Vagina (tissue), 2 donors: Measurements from ENCODE around the gene GRK1.

Experiments used
- CTCF ChIP-seq, 3 experiments: fragments of 450-650 bp in 2 of 3; fragments of 200-600 bp in 1 of 3; sonication (generic) in 1 of 3; IDR thresholded peaks; one replicate each; pipeline ENCODE4 v1.5.1; 2017 to 2019; ENCODE audit warnings: antibody characterized with exemption in 3 of 3, mild to moderate bottlenecking in 2 of 3, moderate library complexity in 2 of 3
- POLR2A ChIP-seq, 2 donors: fragments of 450-650 bp; IDR thresholded peaks; one replicate each; pipeline ENCODE4 v1.6.1; 2017; ENCODE audit warnings: antibody characterized with exemption in 2 of 2, mild to moderate bottlenecking in 2 of 2, moderate library complexity in 2 of 2
- POLR2AphosphoS5 ChIP-seq, 2 donors: sonication (generic); formaldehyde crosslinking; IDR thresholded peaks; one replicate each; pipeline ENCODE4 v1.9.0; 2017; ENCODE audit warnings: antibody characterized with exemption in 2 of 2, mild to moderate bottlenecking in 2 of 2, low read depth in 1 of 2; ENCODE audit not compliant: insufficient read depth in 1 of 2

- TF ChIP-seq CTCF (IDR thresholded peaks at IDR 0.05) (no peak), POLR2A (IDR thresholded peaks at IDR 0.05) (no peak), POLR2AphosphoS5 (IDR thresholded peaks at IDR 0.05; ENCODE audit: insufficient read depth in 1 of 2, low read depth in 1 of 2) (no peak)
Observed at GRCh38 chr13:113753171-113753570, 86.2 kb downstream of the GRK1 start.
